OCI-LY1 (cell line): ENCODE results near the gene CYP3A4.

ENCODE experiments used
- H2AFZ ChIP-seq: fragments of 200-600 bp; sonication (generic), shearing (Covaris generic); 2 replicates; pipeline ENCODE4 v1.6.0; 2014; ENCODE audit warnings: antibody characterized with exemption, mild to moderate bottlenecking, low read length
- H3F3A ChIP-seq: fragments of 200-600 bp; sonication (generic), shearing (Covaris generic); 2 replicates; pipeline ENCODE4 v1.6.0; 2014; ENCODE audit warnings: mild to moderate bottlenecking, antibody characterized with exemption, low read length, moderate library complexity; ENCODE audit not compliant: insufficient read depth
- H3K27ac ChIP-seq: fragments of 200-600 bp; sonication (generic); 2 replicates; pipeline ENCODE4 v1.5.1; 2014; ENCODE audit warnings: low read length, mixed run types, mild to moderate bottlenecking, low read depth; ENCODE audit not compliant: poor library complexity, severe bottlenecking
- H3K27me3 ChIP-seq: fragments of 200-600 bp; sonication (generic); 2 replicates; pipeline ENCODE4 v1.6.0; 2014; ENCODE audit warnings: antibody characterized with exemption, mild to moderate bottlenecking, low read length, moderate library complexity; ENCODE audit not compliant: insufficient read depth
- H3K36me3 ChIP-seq: fragments of 200-600 bp; sonication (generic); 2 replicates; pipeline ENCODE4 v1.6.1; 2014; ENCODE audit warnings: mild to moderate bottlenecking, antibody characterized with exemption, low read length, moderate library complexity, mixed read lengths; ENCODE audit not compliant: insufficient read depth
- H3K4me1 ChIP-seq: fragments of 200-600 bp; sonication (generic); 2 replicates; pipeline ENCODE4 v1.5.1; 2014; ENCODE audit warnings: mild to moderate bottlenecking, low read length, moderate library complexity; ENCODE audit not compliant: insufficient read depth, severe bottlenecking
- H3K4me2 ChIP-seq: fragments of 200-600 bp; sonication (generic), shearing (Covaris generic); 2 replicates; pipeline ENCODE4 v1.6.1; 2014; ENCODE audit warnings: low read length
- H3K4me3 ChIP-seq: fragments of 200-600 bp; sonication (generic); 2 replicates; pipeline ENCODE4 v1.5.1; 2014; ENCODE audit warnings: low read length, low read depth, mild to moderate bottlenecking, mixed read lengths; ENCODE audit not compliant: poor library complexity, severe bottlenecking
- H3K79me2 ChIP-seq: fragments of 200-600 bp; shearing (Covaris generic); 2 replicates; pipeline ENCODE4 v1.6.1; 2016; ENCODE audit warnings: mixed run types, low read length, mixed read lengths; ENCODE audit not compliant: insufficient read depth
- H3K9ac ChIP-seq: fragments of 200-600 bp; sonication (generic), shearing (Covaris generic); 2 replicates; pipeline ENCODE4 v1.6.1; 2014; ENCODE audit warnings: mild to moderate bottlenecking, low read length, mixed read lengths
- H3K9me2 ChIP-seq: fragments of 200-600 bp; sonication (generic), shearing (Covaris generic); 2 replicates; pipeline ENCODE4 v1.6.1; 2014; ENCODE audit warnings: low read depth, mild to moderate bottlenecking, low read length, mixed read lengths
- H3K9me3 ChIP-seq: fragments of 200-600 bp; shearing (Covaris generic); 2 replicates; pipeline ENCODE4 v1.6.1; 2014; ENCODE audit warnings: low read length, mixed read lengths
- H4K20me1 ChIP-seq: fragments of 200-600 bp; sonication (generic), shearing (Covaris generic); 2 replicates; pipeline ENCODE4 v1.6.0; 2016; ENCODE audit warnings: mild to moderate bottlenecking, low read length; ENCODE audit not compliant: insufficient read depth
- CTCF ChIP-seq: fragments of 200-600 bp; sonication (generic), shearing (Covaris generic); IDR thresholded peaks from 2 replicates; pipeline ENCODE4 v1.5.1; 2017; ENCODE audit warnings: mild to moderate bottlenecking, antibody characterized with exemption, low read length, moderate library complexity, mixed read lengths
- EZH2 ChIP-seq: fragments of 200-600 bp; sonication (generic), shearing (Covaris generic); IDR thresholded peaks from 2 replicates; pipeline ENCODE4 v1.8.0; 2017; ENCODE audit warnings: borderline replicate concordance, mixed run types, mild to moderate bottlenecking, antibody characterized with exemption, low read length, moderate library complexity, mixed read lengths

CYP3A4 gene

GRCh38 chr7:99764478-99764877 lies 19.5 kb downstream of the CYP3A4 start:
- Histone ChIP-seq H4K20me1 (no peaks in the 10 kb centered on the region), H3K27ac (no peak overlapping the region), H3K4me1 (no peaks in the 10 kb centered on the region), H2AFZ (no peak overlapping the region), H3K36me3 (no peaks in the 10 kb centered on the region), H3F3A (no peaks in the 10 kb centered on the region), H3K4me3 (no peak overlapping the region), H3K4me2 (no peak overlapping the region), H3K9me3 (no peaks in the 10 kb centered on the region), H3K9ac (no peak overlapping the region), H3K79me2 (no peaks in the 10 kb centered on the region), H3K9me2 (no peaks in the 10 kb centered on the region), H3K27me3 (0 out of 2 replicates have a peak, but pooled peaks cover 5% of the 10 kb centered on the region)
- TF ChIP-seq CTCF (no peak), EZH2 (no peak)

- H3K4me3 ChIP-seq: no peak overlapping the region
- no peaks in the 10 kb centered on the region for H3K36me3 ChIP-seq
- no peak for TF ChIP-seq CTCF
- TF ChIP-seq EZH2: no peak
- no peaks in the 10 kb centered on the region for H3K9me2 ChIP-seq
- no peak overlapping the region for H3K4me2 ChIP-seq
- no peaks in the 10 kb centered on the region for H3F3A ChIP-seq
- H3K27ac ChIP-seq: no peak overlapping the region
- H3K9ac ChIP-seq: no peak overlapping the region
- no peaks in the 10 kb centered on the region for H3K9me3 ChIP-seq
- H3K27me3 ChIP-seq: 0 out of 2 replicates have a peak, but pooled peaks cover 5% of the 10 kb centered on the region
- H3K4me1 ChIP-seq: no peaks in the 10 kb centered on the region
- no peaks in the 10 kb centered on the region for H3K79me2 ChIP-seq
- H2AFZ ChIP-seq: no peak overlapping the region
- H4K20me1 ChIP-seq: no peaks in the 10 kb centered on the region
Observed at GRCh38 chr7:99762680-99763327, 21.2 kb downstream of the CYP3A4 start.

- no peaks in the 10 kb centered on the region for H4K20me1 ChIP-seq
- no peaks in the 10 kb centered on the region for H3K9me2 ChIP-seq
- H3K9ac ChIP-seq: no peak overlapping the region
- no peak overlapping the region for H3K27ac ChIP-seq
- H3K9me3 ChIP-seq: no peaks in the 10 kb centered on the region
- H3F3A ChIP-seq: no peaks in the 10 kb centered on the region
- no peaks in the 10 kb centered on the region for H3K79me2 ChIP-seq
- no peak overlapping the region for H2AFZ ChIP-seq
- H3K27me3 ChIP-seq: no peaks in the 10 kb centered on the region; the same call in 1 of the 2 replicates
- no peak overlapping the region for H3K4me2 ChIP-seq
- no peak overlapping the region for H3K4me3 ChIP-seq
- no peak for TF ChIP-seq EZH2
- no peak for TF ChIP-seq CTCF
- H3K36me3 ChIP-seq: no peaks in the 10 kb centered on the region
- H3K4me1 ChIP-seq: no peaks in the 10 kb centered on the region
Observed at GRCh38 chr7:99755085-99755484, 28.9 kb downstream of the CYP3A4 start.
